GM12891 (cell line): ENCODE measurements around the gene ICA1.

Source experiments
- POLR2A ChIP-seq: IDR thresholded peaks from 2 replicates; pipeline ENCODE4 v1.6.1; 2011; ENCODE audit warnings: low read depth, low read length, control low read depth
- POLR2AphosphoS5 ChIP-seq: IDR thresholded peaks from 2 replicates; pipeline ENCODE4 v1.6.1; 2011; ENCODE audit warnings: low read depth, low read length, control low read depth
- POU2F2 ChIP-seq: IDR thresholded peaks from 2 replicates; pipeline ENCODE4 v1.6.1; 2011; ENCODE audit warnings: low read depth, mild to moderate bottlenecking, control low read depth, low read length, moderate library complexity
- TAF1 ChIP-seq: IDR thresholded peaks from 2 replicates; pipeline ENCODE4 v1.6.1; 2011; ENCODE audit warnings: low read depth, low read length, control low read depth

- TF ChIP-seq POLR2A (no peak), POLR2AphosphoS5 (no peak), TAF1 (no peak), POU2F2 (no peak)
Observed at GRCh38 chr7:8141070-8141469, 120.9 kb downstream of the ICA1 start.
